GM19463 (cell line): ENCODE results near the gene KCNK4.
A peak's percentile ranks its signal among the peaks of the same experiment; 100 is the strongest.
"Not testable (repeated sequence)": the region's sequence is repeated elsewhere in the genome, so short reads cannot be mapped to it uniquely, and the experiment has no call there.

Source experiments
- ATAC-seq: cut with Tn5 transposase; IDR thresholded peaks from one replicate; pipeline ENCODE4 v1.9.1; 2021; ENCODE audit warnings: mild to moderate bottlenecking, moderate library complexity; ENCODE audit not compliant: unreplicated experiment

The KCNK4 gene

GRCh38 chr11:64305691-64306562, 14.8 kb downstream of the KCNK4 start:
- ATAC-seq: no peak

- no peak for ATAC-seq
These were observed 15.4 kb downstream of the KCNK4 start for GRCh38 chr11:64306563-64306875.

GRCh38 chr11:64306876-64307622, 15.9 kb downstream of the KCNK4 start:
- no peak for ATAC-seq

GRCh38 chr11:64307795-64308194, 16.7 kb downstream of the KCNK4 start:
- not testable (repeated sequence) for ATAC-seq

- ATAC-seq: no peak
These were observed 21.8 kb downstream of the KCNK4 start for GRCh38 chr11:64312947-64313346.

GRCh38 chr11:64313491-64314145, 22.5 kb downstream of the KCNK4 start:
- ATAC-seq: no peak

- ATAC-seq: no peak
These were observed 23.2 kb downstream of the KCNK4 start for GRCh38 chr11:64314146-64314804.

- ATAC-seq: no peak
These were observed 23.9 kb downstream of the KCNK4 start for GRCh38 chr11:64314805-64315561.

- not testable (repeated sequence) for ATAC-seq
These were observed 24.8 kb downstream of the KCNK4 start for GRCh38 chr11:64315667-64316526.

GRCh38 chr11:64316672-64317324, 25.7 kb downstream of the KCNK4 start:
- ATAC-seq: no peak

- peak; percentile 46 for ATAC-seq
These were observed 26.3 kb downstream of the KCNK4 start, which contains the start of gene TRMT112 for GRCh38 chr11:64317325-64317960. TRMT112 (minus strand) TSS chr11:64317559; CDS start chr11:64317526, 33 bp downstream.

- peak; percentile 83 for ATAC-seq
These were observed 27.1 kb downstream of the KCNK4 start, which contains the start of gene PRDX5 for GRCh38 chr11:64317961-64318765. PRDX5 (plus strand) TSS chr11:64318121; CDS start chr11:64318216, 95 bp downstream.

- no peak for ATAC-seq
These were observed 28.0 kb downstream of the KCNK4 start for GRCh38 chr11:64318766-64319761.

GRCh38 chr11:64320556-64320955, 29.5 kb downstream of the KCNK4 start:
- ATAC-seq: no peak

GRCh38 chr11:64321026-64321425, 29.9 kb downstream of the KCNK4 start:
- ATAC-seq: no peak

- no peak for ATAC-seq
These were observed 30.4 kb downstream of the KCNK4 start for GRCh38 chr11:64321533-64321932.
